Endothelial cell of umbilical vein (primary cell): ENCODE data around the gene HOXC11. TPM values are rescaled to one million over a fixed set of nuclear protein-coding genes. Genes with fewer than 3 reads are reported as not detected.

Source experiments
- BruUV-seq: library from RNA; stranded (reverse); fragments of 400-500 nt; replicated peaks from 2 replicates; lab custom pipeline; 2021; lab: Mats Ljungman, UMichigan
- CTCF ChIA-PET: fragments of 300-600, 350-600 bp; sonication (Branson Sonifier 250); formaldehyde crosslinking; loops from one replicate; lab custom pipeline; 2021; ENCODE audit warnings: antibody characterized with exemption, inconsistent platforms; lab: Charles Lee
- POLR2A ChIA-PET: fragments of 300-600, 350-600 bp; sonication (Branson Sonifier 250); formaldehyde crosslinking; loops from one replicate; lab custom pipeline; 2021; ENCODE audit warnings: antibody characterized with exemption, inconsistent platforms; lab: Charles Lee
- DNase-seq: peaks from one replicate; pipeline ENCODE4 v3.0.0-alpha.2; 2011; ENCODE audit warnings: low read depth, low spot score
- FAIRE-seq: peaks from 2 replicates; lab custom pipeline; 2011; peaks lifted over from hg19 to GRCh38; lab: Jason Lieb, UNC
- H2AFZ ChIP-seq: 2 replicates; pipeline ENCODE4 v1.6.0; 2012; ENCODE audit warnings: low read depth, low read length, control low read depth, inconsistent platforms
- H3K27ac ChIP-seq: 2 replicates; pipeline ENCODE4 v1.5.1; 2011; ENCODE audit warnings: low read depth, mild to moderate bottlenecking, control low read depth, low read length, moderate library complexity; ENCODE audit not compliant: insufficient read depth
- H3K27me3 ChIP-seq, 2 experiments: 2 replicates each; pipeline versions ENCODE4 v1.6.0 to v1.6.1; 2011; ENCODE audit warnings: low read length in 2 of 2, mixed read lengths in 1 of 2; ENCODE audit not compliant: control insufficient read depth in 2 of 2, insufficient read depth in 2 of 2
- H3K36me3 ChIP-seq, 2 experiments: 2 replicates in 1 of 2; 3 replicates in 1 of 2; pipeline ENCODE4 v1.5.1; 2011; ENCODE audit warnings: low read length in 2 of 2, mild to moderate bottlenecking in 1 of 2, moderate library complexity in 1 of 2; ENCODE audit not compliant: control insufficient read depth in 2 of 2, insufficient read depth in 2 of 2; ENCODE audit errors: extremely low read depth in 1 of 2
- H3K4me1 ChIP-seq: 3 replicates; pipeline ENCODE4 v1.5.1; 2011; ENCODE audit warnings: mild to moderate bottlenecking, low read length; ENCODE audit not compliant: control insufficient read depth, insufficient read depth; ENCODE audit errors: extremely low read depth
- H3K4me2 ChIP-seq: 2 replicates; pipeline ENCODE4 v1.6.1; 2011; ENCODE audit warnings: low read length, control low read depth, mixed read lengths; ENCODE audit not compliant: insufficient read depth
- H3K4me3 ChIP-seq, 3 experiments: fragments of 200-600 bp in 1 of 3; sonication (generic), shearing (Covaris generic) in 1 of 3; replicated peaks in 1 of 3; 2 replicates each; pipeline ENCODE4 v1.5.1; 2011 to 2016; ENCODE audit warnings: control low read depth in 3 of 3, low read length in 3 of 3, mild to moderate bottlenecking in 2 of 3, inconsistent platforms in 1 of 3, low read depth in 1 of 3, moderate library complexity in 1 of 3; ENCODE audit not compliant: insufficient read depth in 1 of 3
- H3K79me2 ChIP-seq: 2 replicates; pipeline ENCODE4 v1.6.0; 2012; ENCODE audit warnings: low read length, inconsistent platforms; ENCODE audit not compliant: control insufficient read depth, insufficient read depth
- H3K9ac ChIP-seq: replicated peaks from 2 replicates; pipeline ENCODE3; 2011; ENCODE audit warnings: low read length, control low read depth; ENCODE audit not compliant: insufficient read depth; ENCODE audit errors: extremely low read depth
- H3K9me1 ChIP-seq: replicated peaks from 3 replicates; pipeline ENCODE4 v1.6.0; 2011; ENCODE audit warnings: mild to moderate bottlenecking, low read length; ENCODE audit not compliant: control insufficient read depth, insufficient read depth; ENCODE audit errors: extremely low read depth
- H3K9me3 ChIP-seq: replicated peaks from 2 replicates; pipeline ENCODE4 v1.5.1; 2012; ENCODE audit warnings: low read length, inconsistent platforms; ENCODE audit not compliant: control insufficient read depth, insufficient read depth
- H4K20me1 ChIP-seq: replicated peaks from 2 replicates; pipeline ENCODE3; 2011; ENCODE audit warnings: mild to moderate bottlenecking, low read length; ENCODE audit not compliant: control insufficient read depth, insufficient read depth; ENCODE audit errors: extremely low read depth
- CTCF ChIP-seq, 2 donors: IDR thresholded peaks; 1 replicate in 1 of 2; 2 replicates in 1 of 2; pipeline ENCODE4 v1.5.1; 2011; ENCODE audit warnings: low read length in 2 of 2, mild to moderate bottlenecking in 2 of 2, moderate library complexity in 2 of 2, control low read depth in 1 of 2, inconsistent platforms in 1 of 2, low read depth in 1 of 2; ENCODE audit not compliant: insufficient read depth in 1 of 2; ENCODE audit errors: extremely low read depth in 1 of 2
- GATA2 ChIP-seq: IDR thresholded peaks from 2 replicates; pipeline ENCODE4 v1.7.0; 2011; ENCODE audit warnings: low read depth, mild to moderate bottlenecking, moderate library complexity, mixed read lengths, low read length; ENCODE audit not compliant: insufficient read length, insufficient read depth
- dilution Hi-C: fragments of 300-500 bp; cut with MboI; formaldehyde crosslinking; loops from one replicate; pipeline ENCODE4 v1.15.0; 2019; ENCODE audit warnings: low sequenced_read_pairs; ENCODE audit not compliant: extremely low pct_ligation_motif_present
- intact Hi-C: fragments of 100-400 bp; cut with micrococcal nuclease; formaldehyde crosslinking; loops from one replicate; pipeline ENCODE4 v1.10.0; 2022
- polyA plus RNA-seq, 4 experiments: library from polyadenylated mRNA; depleted of rRNA in 3 of 4; stranded (reverse) in 3 of 4; unstranded in 1 of 4; fragments of >200 nt; gene quantifications; 2 replicates each; pipeline versions ENCODE4 v1.2.1 to v1.2.3, GENCODE V29; 2011 to 2012; ENCODE audit warnings: missing spikeins in 1 of 4
- total RNA-seq: library from RNA; stranded (reverse); gene quantifications from 2 replicates; pipeline ENCODE4 v1.2.3, GENCODE V29; 2021

The HOXC11 gene
- total and polyA plus RNA-seq, 2 donors (not counting 3 experiments of a cell fraction or from before 2014, with no cell fraction given), result not detected

GRCh38 chr12:54005853-54006558, 33.1 kb downstream of the HOXC11 start:
- ChIA-PET CTCF (interaction anchor here (0.6 to 17.0 kb wide), 32 partner anchors 10 to 373 kb away, joined by 3 to 616 read pairs (median 4); partner anchors contain the start of genes HOXC10, HOXC5, HOXC6 and SMUG1), POLR2A (no interaction called here)
- dilution Hi-C loops, result no loop called here
- TF ChIP-seq CTCF (IDR thresholded peaks at IDR 0.05; ENCODE audit: extremely low read depth in 1 of 2, insufficient read depth in 1 of 2, low read depth in 1 of 2, low read length in 2 of 2) (peak; percentile 84 to 86), GATA2 (no peak)
- no peak overlapping the region for H3K9ac ChIP-seq
- H4K20me1 ChIP-seq, result no peaks in the 10 kb centered on the region
- BruUV-seq, result no TSS peak
- H3K79me2 ChIP-seq, result no peaks in the 10 kb centered on the region
- intact Hi-C loops, result loop anchor here (1.0 to 10.0 kb wide), 4 partner anchors 185 to 359 kb away; partner anchors contain the start of gene GPR84
- no peak overlapping the region for H3K4me3 ChIP-seq
- H3K9me1 ChIP-seq, result no peaks in the 10 kb centered on the region
- no peaks in the 10 kb centered on the region for H3K9me3 ChIP-seq
- H3K27ac ChIP-seq, result no peak overlapping the region
- peaks cover 79 to 89% of the 10 kb centered on the region in 2 experiments for H3K27me3 ChIP-seq
- FAIRE-seq (peak; percentile 87), DNase-seq (peak; percentile 79)
- H3K4me1 ChIP-seq, result no peaks in the 10 kb centered on the region
- H3K36me3 ChIP-seq, result no peaks in the 10 kb centered on the region
- H2AFZ ChIP-seq, result no peak overlapping the region
- H3K4me2 ChIP-seq, result no peak overlapping the region
